ENCODE measurements around the gene RAB27A.

- TF ChIP-seq CREB1 (IDR thresholded peaks at IDR 0.05; ENCODE audit: low read depth) (no peak), RAD21 (IDR thresholded peaks at IDR 0.05; ENCODE audit: low read depth) (no peak), YY1 (IDR thresholded peaks at IDR 0.05; ENCODE audit: low read depth) (no peak), EP300 (IDR thresholded peaks at IDR 0.05; ENCODE audit: borderline replicate concordance) (no peak), TAF1 (IDR thresholded peaks at IDR 0.05; ENCODE audit: low read depth) (no peak), MAX (IDR thresholded peaks at IDR 0.05) (no peak), REST (IDR thresholded peaks at IDR 0.05; ENCODE audit: low read depth) (no peak), TCF12 (IDR thresholded peaks at IDR 0.05; ENCODE audit: low read depth) (no peak), FOXM1 (IDR thresholded peaks at IDR 0.05; ENCODE audit: borderline replicate concordance, low read depth) (no peak), TEAD4 (IDR thresholded peaks at IDR 0.05) (no peak), EGR1 (IDR thresholded peaks at IDR 0.05) (no peak), ZBTB7A (IDR thresholded peaks at IDR 0.05; ENCODE audit: low read depth) (no peak)
These were observed 42.3 kb downstream of the RAB27A start for GRCh38 chr15:55247311-55247710.
